ENCODE results near the gene HES5. TPM values are rescaled to one million over a fixed set of nuclear protein-coding genes. Genes with fewer than 3 reads are reported as not detected.
A peak's percentile ranks its signal among the peaks of the same experiment; 100 is the strongest.
"Not testable (repeated sequence)": the region's sequence is repeated elsewhere in the genome, so short reads cannot be mapped to it uniquely, and the experiment has no call there.

The HES5 gene
- total RNA-seq, 2 donors from 2014 or later, result 2.7 to 6.2 TPM

- intact Hi-C loops (cut with DNase I, micrococcal nuclease); DNase-seq: not testable (repeated sequence)
- peak; percentile 7 for ATAC-seq
Observed at GRCh38 chr1:2550309-2550861, 20.3 kb upstream of the HES5 start.

- not testable (repeated sequence) for DNase-seq, ATAC-seq
- intact Hi-C loops (cut with DNase I, micrococcal nuclease), result loop anchor here in 1 of 2 donors (2.0 kb wide), 1 partner anchor 135 kb away; no protein-coding TSS in a partner anchor
Observed at GRCh38 chr1:2549367-2550029, 19.4 kb upstream of the HES5 start.

GRCh38 chr1:2548068-2548589, 18.1 kb upstream of the HES5 start:
- DNase-seq, result peak; percentile 91 to 93
- ATAC-seq, result peak; percentile 53
- intact Hi-C loops (cut with DNase I, micrococcal nuclease), result loop anchor here in 1 of 2 donors (2.0 kb wide), 1 partner anchor 133 kb away; no protein-coding TSS in a partner anchor

- peak in 1 of 2 donors; percentile 74 for DNase-seq
- intact Hi-C loops (cut with DNase I, micrococcal nuclease), result loop anchor here in 1 of 2 donors (2.0 kb wide), 1 partner anchor 133 kb away; no protein-coding TSS in a partner anchor
- ATAC-seq, result peak; percentile 13
Observed at GRCh38 chr1:2547210-2548067, 17.4 kb upstream of the HES5 start.

DNA sequence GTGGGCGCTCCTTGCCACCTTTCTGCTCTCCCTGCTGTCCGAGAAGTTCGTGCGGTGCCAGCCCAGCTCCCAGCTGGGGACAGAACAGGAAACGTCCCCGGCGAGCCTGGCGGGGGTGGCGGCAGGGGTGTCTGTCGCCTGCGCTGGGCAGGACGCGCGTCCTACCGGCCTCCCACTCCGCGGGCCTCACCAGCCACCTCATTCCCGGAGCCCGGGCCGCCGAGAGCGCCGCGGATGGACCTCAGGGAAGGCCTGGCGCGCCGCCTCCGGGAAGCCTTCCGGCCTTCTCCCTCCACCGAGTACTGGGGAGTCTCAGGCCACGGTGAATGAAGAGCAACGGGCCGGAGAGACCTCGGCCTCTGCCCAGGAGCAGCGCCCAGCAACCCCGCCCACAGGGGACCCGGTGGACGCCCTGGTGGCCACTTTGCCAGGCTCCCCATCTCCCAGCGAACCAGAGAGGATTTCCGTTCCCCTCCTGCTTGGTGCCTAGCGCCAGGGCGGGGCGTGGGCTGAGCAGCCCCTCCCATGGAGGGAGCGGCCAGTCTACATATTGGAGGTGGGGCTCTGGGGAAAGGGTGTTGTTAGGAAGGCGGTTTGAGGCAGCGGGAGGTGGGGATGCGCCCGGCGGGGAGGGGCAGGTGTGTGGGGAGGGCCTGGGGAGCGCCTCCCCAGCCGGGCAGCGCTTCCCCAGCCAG, 16.6 kb upstream of the HES5 start:
- ATAC-seq (peak; percentile 66), DNase-seq (peak; percentile 91 to 97)
- intact Hi-C loops (cut with DNase I, micrococcal nuclease), result no loop called here

GRCh38 chr1:2545754-2546514, 15.9 kb upstream of the HES5 start:
- intact Hi-C loops (cut with DNase I, micrococcal nuclease), result no loop called here
- ATAC-seq (peak; percentile 54), DNase-seq (peak; percentile 94 to 96)

DNA sequence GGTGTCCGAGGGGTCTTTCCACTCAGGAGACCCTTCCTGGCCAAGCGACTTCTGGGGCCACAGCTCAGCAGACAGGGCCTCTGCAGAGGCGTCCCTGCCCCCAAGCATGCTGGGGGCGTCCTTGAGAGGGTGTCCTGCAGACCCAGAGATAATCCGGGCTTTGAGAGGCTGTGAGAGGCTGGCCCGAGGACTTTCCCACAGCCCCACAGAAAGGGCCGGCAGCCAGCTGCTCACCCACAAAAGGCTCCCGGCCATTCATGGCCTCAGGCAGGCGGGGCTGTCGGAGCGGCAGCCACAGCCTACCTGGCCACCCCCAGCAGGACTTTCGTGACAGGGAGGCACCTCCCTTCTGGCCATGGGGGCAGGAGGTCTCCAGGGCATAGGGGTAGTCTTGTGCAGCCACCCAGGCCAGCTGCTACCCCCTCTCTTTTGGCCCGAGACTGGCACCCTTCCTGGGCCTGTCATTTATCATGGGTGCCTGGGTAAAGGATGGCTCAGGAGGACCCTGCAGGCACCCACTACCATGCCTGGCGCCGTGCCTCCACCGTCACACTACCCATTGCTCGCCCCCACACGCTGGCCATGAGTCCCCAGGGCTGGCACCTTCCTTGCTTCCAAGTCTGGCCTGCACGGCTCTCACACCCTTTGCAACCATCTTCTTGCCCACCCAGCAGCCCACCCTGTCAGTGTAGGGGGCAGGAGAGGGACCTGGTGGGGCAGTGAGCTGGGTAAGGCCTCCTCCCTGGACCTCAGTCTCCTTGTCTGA, 15.0 kb upstream of the HES5 start:
- DNase-seq (no peak), ATAC-seq (no peak)
- intact Hi-C loops (cut with DNase I, micrococcal nuclease), result no loop called here

DNA sequence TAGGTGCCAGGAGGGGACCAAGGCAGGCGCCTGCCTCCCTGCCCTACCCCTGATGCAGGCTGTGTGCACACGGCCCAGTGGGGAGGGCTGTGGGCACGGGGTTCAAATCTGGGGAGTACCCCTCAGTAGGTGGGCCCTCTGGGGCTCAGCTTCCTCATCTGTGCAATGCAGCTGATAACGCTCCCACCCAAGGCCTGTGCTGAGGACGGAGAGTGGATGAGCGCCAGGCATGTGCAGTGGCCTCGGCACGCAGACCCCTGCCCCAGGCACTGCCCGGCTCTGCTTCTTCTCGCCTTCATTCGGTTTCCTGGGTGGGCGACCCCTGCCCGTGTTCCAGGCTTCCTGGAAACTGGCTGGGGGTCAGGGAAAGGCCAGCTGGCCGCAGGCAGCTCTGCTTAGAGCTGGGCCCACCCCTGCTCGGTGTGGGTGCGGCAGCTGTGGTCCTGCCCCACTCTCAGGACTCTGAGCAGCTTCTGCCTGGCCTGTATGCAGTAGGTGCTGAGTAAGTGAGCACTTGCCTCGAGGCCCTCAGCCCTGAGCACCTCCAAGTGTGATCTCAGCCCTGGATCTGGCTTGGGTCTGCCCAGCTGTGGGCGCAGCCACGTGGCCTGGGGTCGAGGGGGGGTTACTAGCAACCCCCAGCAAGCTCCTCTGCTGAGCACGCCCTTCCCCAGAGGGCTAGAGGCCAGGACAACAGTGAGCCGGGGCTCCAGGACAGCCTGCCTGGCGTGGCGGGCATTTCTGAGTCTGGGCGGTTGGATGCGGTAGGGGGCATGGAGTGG, 14.2 kb upstream of the HES5 start:
- ATAC-seq (no peak), DNase-seq (no peak)
- intact Hi-C loops (cut with DNase I, micrococcal nuclease), result no loop called here

GRCh38 chr1:2543543-2544092, 13.6 kb upstream of the HES5 start:
- ATAC-seq, result no peak
- DNase-seq, result peak in 1 of 2 donors; percentile 60
- intact Hi-C loops (cut with DNase I, micrococcal nuclease), result no loop called here

DNA sequence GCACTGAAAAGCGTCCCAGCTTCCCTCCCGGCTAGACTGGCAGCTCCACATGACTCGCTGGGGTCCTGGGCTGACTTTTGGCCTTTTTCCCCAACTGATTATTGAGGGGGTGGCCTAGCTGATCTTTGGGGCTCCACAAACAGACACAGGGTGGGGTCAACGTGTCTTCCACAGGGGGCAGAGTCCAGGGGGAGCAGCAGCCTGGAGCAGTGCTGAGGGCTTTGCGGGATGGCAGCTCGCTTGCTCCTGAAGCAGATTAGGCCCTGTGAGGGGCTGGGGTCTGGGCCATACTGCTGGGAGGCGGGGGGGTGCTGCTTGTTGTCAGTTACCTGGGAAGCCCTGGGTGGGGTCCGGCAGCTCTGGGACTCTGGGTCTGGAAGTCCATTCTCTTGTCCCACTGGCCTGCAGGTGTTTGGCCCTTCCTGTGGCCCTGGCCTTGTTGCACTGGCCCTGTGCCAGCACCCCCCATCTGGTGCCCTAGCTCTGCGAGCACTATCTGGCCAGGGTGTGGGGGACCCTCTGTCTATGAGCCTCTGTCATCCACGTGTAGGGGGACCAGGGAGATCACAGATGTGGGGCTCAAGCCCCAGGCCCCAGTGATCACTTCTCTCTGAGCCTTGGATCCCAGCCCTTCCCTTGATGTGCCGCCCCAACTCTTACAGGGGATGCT, 12.3 kb upstream of the HES5 start:
- intact Hi-C loops (cut with DNase I, micrococcal nuclease), result no loop called here
- DNase-seq (no peak), ATAC-seq (no peak)

DNA sequence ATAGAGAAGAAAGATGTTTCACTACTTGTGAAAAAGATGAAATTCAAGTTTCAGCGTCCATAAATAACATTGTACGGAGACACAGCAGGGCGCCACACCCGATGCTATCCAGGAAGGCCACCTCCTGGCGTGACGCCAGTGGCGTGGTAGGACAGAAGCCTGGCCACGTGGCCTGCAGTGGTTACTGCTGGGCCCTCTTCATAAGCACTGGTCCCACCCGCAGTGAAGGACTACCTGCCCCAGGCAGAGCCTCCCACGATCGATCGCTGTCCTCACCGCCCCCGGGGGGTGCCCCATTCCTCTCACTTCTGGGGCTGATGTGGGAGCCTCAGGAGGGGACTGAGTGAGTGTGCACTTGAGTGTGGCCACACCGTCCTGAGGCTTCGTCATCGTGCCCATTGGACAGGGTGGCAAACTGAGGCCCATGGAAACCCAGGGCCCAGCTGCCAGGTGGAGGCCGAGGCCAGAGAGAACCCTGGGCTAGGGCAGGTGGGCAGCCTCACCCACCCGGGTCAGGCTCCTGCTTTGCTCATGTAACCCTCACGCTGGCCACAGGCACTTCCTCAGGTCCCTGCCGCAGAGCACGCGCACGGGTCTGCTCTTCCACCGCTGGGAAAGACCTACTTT, 11.7 kb upstream of the HES5 start:
- intact Hi-C loops (cut with DNase I, micrococcal nuclease), result no loop called here
- DNase-seq (peak; percentile 94 to 97), ATAC-seq (peak; percentile 51)

- no peak for ATAC-seq
- DNase-seq, result no peak
- intact Hi-C loops (cut with DNase I, micrococcal nuclease), result no loop called here
Observed at GRCh38 chr1:2540816-2541492, 10.9 kb upstream of the HES5 start.

GRCh38 chr1:2539312-2539907, 9.3 kb upstream of the HES5 start:
- DNase-seq (no peak), ATAC-seq (no peak)
- intact Hi-C loops (cut with DNase I, micrococcal nuclease), result no loop called here

DNA sequence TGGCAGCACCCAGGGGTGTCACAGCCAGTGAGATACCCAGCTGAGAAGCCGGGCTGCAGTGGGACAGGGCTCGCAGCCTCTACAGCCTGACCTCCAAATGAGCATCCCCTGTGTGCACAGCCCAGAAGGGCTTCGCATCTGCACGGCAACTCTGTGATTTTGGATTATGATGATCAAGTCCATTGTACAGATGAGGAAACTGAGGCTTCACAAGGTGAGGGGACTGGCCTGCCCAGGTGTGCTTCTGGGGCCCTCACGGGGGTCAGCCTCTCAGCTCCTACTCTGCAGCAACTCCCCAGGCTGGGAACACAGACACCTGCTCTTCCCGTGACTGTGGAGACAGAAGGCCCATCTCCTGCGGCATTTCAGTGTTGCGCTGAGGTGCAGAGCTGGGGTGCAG, 8.8 kb upstream of the HES5 start:
- intact Hi-C loops (cut with DNase I, micrococcal nuclease), result no loop called here
- ATAC-seq, result no peak
- DNase-seq, result no peak

DNA sequence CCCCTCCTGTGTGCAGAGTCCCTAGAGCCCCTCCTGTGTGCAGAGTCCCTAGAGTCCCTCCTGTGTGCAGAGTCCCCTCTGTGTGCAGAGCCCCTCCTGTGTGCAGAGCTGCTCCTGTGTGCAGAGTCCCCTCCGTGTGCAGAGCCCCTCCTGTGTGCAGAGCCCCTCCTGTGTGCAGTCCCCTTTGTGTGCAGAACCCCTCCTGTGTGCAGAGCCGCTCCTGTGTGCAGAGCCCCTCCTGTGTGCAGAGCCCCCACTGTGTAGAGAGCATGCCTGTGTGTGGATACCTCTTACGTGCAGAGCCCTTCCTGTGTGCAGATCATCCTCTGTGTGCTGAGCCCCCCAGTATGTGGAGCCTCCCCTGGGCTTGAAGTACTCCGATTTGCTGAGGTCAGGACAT, 8.3 kb upstream of the HES5 start:
- DNase-seq (no peak), ATAC-seq (no peak)
- intact Hi-C loops (cut with DNase I, micrococcal nuclease), result no loop called here
